Adrenal gland (tissue), 12 donors: ENCODE results near the gene ARHGAP26. TPM values are rescaled to one million over a fixed set of nuclear protein-coding genes. Genes with fewer than 3 reads are reported as not detected.

Source experiments
- DNase-seq, 7 donors: peaks; one replicate each; pipeline ENCODE4 v3.0.0-alpha.2; 2019 to 2020
- H3K27ac ChIP-seq, 5 donors: fragments of 200-600 bp; sonication (generic) in 4 of 5; 1 replicate in 3 of 5; 2 replicates in 2 of 5; pipeline versions ENCODE4 v1.5.1 to v1.8.0; 2016 to 2020; ENCODE audit warnings: mild to moderate bottlenecking in 1 of 5
- H3K27me3 ChIP-seq: fragments of 200-600 bp; 2 replicates; pipeline ENCODE4 v1.8.0; 2021
- H3K36me3 ChIP-seq, 2 donors: fragments of 200-600 bp; replicated peaks in 1 of 2; 1 replicate in 1 of 2; 2 replicates in 1 of 2; pipeline versions ENCODE4 v1.5.1 to v1.8.0; 2018 to 2022
- H3K4me1 ChIP-seq, 2 donors: fragments of 200-600 bp; replicated peaks in 1 of 2; 1 replicate in 1 of 2; 2 replicates in 1 of 2; pipeline versions ENCODE4 v1.5.1 to v1.8.0; 2018 to 2021
- H3K4me3 ChIP-seq, 4 donors: fragments of 200-600 bp; sonication (generic) in 3 of 4; one replicate each; pipeline ENCODE4 v1.5.1; 2016 to 2018
- H3K9me3 ChIP-seq, 3 donors: fragments of 200-600 bp; sonication (generic) in 1 of 3; replicated peaks in 1 of 3; 1 replicate in 2 of 3; 2 replicates in 1 of 3; pipeline versions ENCODE4 v1.5.1 to v1.8.0; 2016 to 2021
- CTCF ChIP-seq, 6 experiments: fragments of 450-650 bp in 4 of 6; fragments of 200-600 bp in 2 of 6; sonication (generic) in 1 of 6; IDR thresholded peaks; 1 replicate in 5 of 6; 2 replicates in 1 of 6; pipeline versions ENCODE4 v1.5.1 to v1.8.0; 2016 to 2021; ENCODE audit warnings: antibody characterized with exemption in 6 of 6, mild to moderate bottlenecking in 2 of 6, moderate library complexity in 1 of 6
- POLR2A ChIP-seq, 2 donors: fragments of 450-650 bp; IDR thresholded peaks; one replicate each; pipeline ENCODE4 v1.6.1; 2017; ENCODE audit warnings: antibody characterized with exemption in 2 of 2, mild to moderate bottlenecking in 2 of 2, moderate library complexity in 1 of 2
- WGBS, 4 donors: extraction: QIAGEN DNeasy Blood & Tissue Kit in 2 of 4; methylation state at CpG; one replicate each; pipeline versions ENCODE4 v1.1.5 to v1.1.7; 2013 to 2017; 5-methylcytosine and 5-hydroxymethylcytosine counted together
- intact Hi-C, 2 donors: fragments of 100-400 bp; cut with DNase I; formaldehyde crosslinking; loops; one replicate each; pipeline versions ENCODE4 v1.14.1 to v1.15.0; 2022 to 2023
- polyA plus RNA-seq, 3 donors: library from polyadenylated mRNA; stranded (reverse); fragments of 200-250 nt in 2 of 3; fragments of 350-450 nt in 1 of 3; fragmentation: Illumina TruSeq in 1 of 3; extraction: RNeasy Lipid Tissue Mini Kit (QIAGEN cat#74804) in 1 of 3; gene quantifications; one replicate each; pipeline ENCODE4 v1.2.3, GENCODE V29; 2013 to 2014
- total RNA-seq, 9 donors: library from RNA; depleted of rRNA in 4 of 9; stranded (reverse); fragments of >200 nt in 4 of 9; fragments of 120-200 nt in 1 of 9; fragmentation: NEBNext Ultra II Directional in 1 of 9; extraction: Animal tissue kit (Norgen Biotek cat#: 25700) in 1 of 9; gene quantifications; one replicate each; pipeline versions ENCODE4 v1.1.0 to v1.2.4, GENCODE V29; 2013 to 2023
- donor health status: healthy with polysubstance abuse.
- donor health status: Bipolar disorder and iron deficiency.
- donor health status: DM: yes; HTN: yes; CAD: no.
- donor health status: DM: no; HTN: no; CAD: no.
- donor health status: DM: no; HTN: no; CAD: no.
- donor health status: DM: yes; HTN: yes; CAD: no.

ARHGAP26 gene
- total and polyA plus RNA-seq, 12 donors, result 3.0 to 21.7 (median 10.8) TPM

GRCh38 chr5:142810743-142811290 is 40.6 kb downstream of the ARHGAP26 start:
- H3K9me3 ChIP-seq, result no peaks in the 10 kb centered on the region
- DNase-seq, result no peak
- H3K4me3 ChIP-seq, result no peak overlapping the region
- H3K27me3 ChIP-seq, result no peaks in the 10 kb centered on the region
- intact Hi-C loops, result no loop called here
- H3K27ac ChIP-seq, result peak overlapping the region in 2 of 5 donors; percentile 2 to 4
- H3K36me3 ChIP-seq, result no peaks in the 10 kb centered on the region
- no peak for TF ChIP-seq CTCF (IDR thresholded peaks at IDR 0.05)
- no peak for TF ChIP-seq POLR2A (IDR thresholded peaks at IDR 0.05)
- WGBS, 4 donors, result 82 to 85% (median 84%) methylated on average over 6 of the region's 6 CpGs
- H3K4me1 ChIP-seq, result peaks cover 9 to 70% of the 10 kb centered on the region in 2 donors

- Histone ChIP-seq H3K4me1 (peaks cover 9 to 74% of the 10 kb centered on the region in 2 donors), H3K9me3 (no peaks in the 10 kb centered on the region), H3K36me3 (no peaks in the 10 kb centered on the region), H3K27ac (no peak overlapping the region), H3K4me3 (no peak overlapping the region), H3K27me3 (no peaks in the 10 kb centered on the region)
- intact Hi-C loops, result no loop called here
- DNase-seq, result no peak
- 71 to 75% (median 74%) methylated on average over 10 of the region's 10 CpGs for WGBS, 4 donors
- TF ChIP-seq CTCF (IDR thresholded peaks at IDR 0.05) (no peak), POLR2A (IDR thresholded peaks at IDR 0.05) (no peak)
Observed at GRCh38 chr5:142811866-142812557, 41.8 kb downstream of the ARHGAP26 start.

DNA sequence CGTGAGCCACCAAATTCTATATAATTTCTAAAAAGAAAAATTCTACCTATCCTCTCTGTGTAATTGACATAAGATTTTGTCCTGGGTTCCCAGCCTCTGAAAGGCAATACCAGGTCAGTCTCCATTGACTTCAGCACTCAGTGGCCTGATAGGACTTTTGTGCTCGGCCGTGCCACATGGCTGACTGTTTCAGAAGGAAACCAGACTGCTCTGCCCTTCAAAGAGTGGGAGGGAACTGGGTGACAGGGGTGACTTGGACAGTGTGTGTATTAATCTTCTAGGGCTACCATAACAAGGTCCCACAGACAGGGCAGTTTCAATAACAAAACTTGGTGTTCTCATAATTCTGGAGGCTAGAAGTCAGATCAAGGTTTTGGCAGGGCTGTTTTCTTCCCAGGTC is 43.0 kb downstream of the ARHGAP26 start:
- no peak for TF ChIP-seq POLR2A (IDR thresholded peaks at IDR 0.05)
- no peak for TF ChIP-seq CTCF (IDR thresholded peaks at IDR 0.05)
- no peak for DNase-seq
- H3K27ac ChIP-seq, result peak overlapping the region in 2 of 5 donors; percentile 74 to 87
- peaks cover 9 to 75% of the 10 kb centered on the region in 2 donors for H3K4me1 ChIP-seq
- WGBS, 4 donors, result 87 to 95% (median 92%) methylated on average over 3 of the region's 3 CpGs
- no peak overlapping the region for H3K4me3 ChIP-seq
- intact Hi-C loops, result no loop called here
- no peaks in the 10 kb centered on the region for H3K9me3 ChIP-seq
- H3K36me3 ChIP-seq, result no peaks in the 10 kb centered on the region
- H3K27me3 ChIP-seq, result no peaks in the 10 kb centered on the region

DNA sequence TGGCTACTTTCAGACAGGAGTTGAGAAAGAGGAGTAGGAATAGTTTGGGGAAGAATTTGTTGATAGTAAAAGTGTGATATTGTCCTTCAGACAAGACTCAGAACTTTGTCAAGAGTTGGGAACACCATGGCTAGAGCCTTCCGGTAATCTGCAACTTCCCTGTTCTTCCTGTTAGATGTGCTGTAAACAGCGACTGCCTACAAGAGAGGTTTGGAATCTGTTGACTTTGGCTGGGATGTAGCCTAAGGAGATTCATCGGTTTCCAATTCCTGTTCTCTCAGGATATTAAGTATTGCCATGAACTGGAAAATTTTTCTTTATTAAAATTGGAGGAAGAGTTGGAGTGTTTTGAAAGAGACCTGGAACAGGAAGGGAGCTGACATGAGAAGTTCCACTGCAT is 43.9 kb downstream of the ARHGAP26 start:
- WGBS, 4 donors, result 39 to 77% (median 56%) methylated on average over 3 of the region's 3 CpGs
- Histone ChIP-seq H3K36me3 (no peaks in the 10 kb centered on the region), H3K9me3 (no peaks in the 10 kb centered on the region), H3K4me1 (peaks cover 9 to 66% of the 10 kb centered on the region in 2 donors), H3K4me3 (no peak overlapping the region), H3K27ac (peak overlapping the region in 4 of 5 donors; percentile 20 to 87 (median 54)), H3K27me3 (no peaks in the 10 kb centered on the region)
- DNase-seq, result no peak
- TF ChIP-seq POLR2A (IDR thresholded peaks at IDR 0.05) (no peak), CTCF (IDR thresholded peaks at IDR 0.05) (no peak)
- intact Hi-C loops, result no loop called here
